Bronchial epithelial cell (primary cell): Measurements from ENCODE around the gene SYCN. TPM values are rescaled to one million over a fixed set of nuclear protein-coding genes. Genes with fewer than 3 reads are reported as not detected.

Source experiments
- DNase-seq: peaks from one replicate; pipeline ENCODE4 v3.0.0-alpha.2; 2010; ENCODE audit warnings: low read depth
- FAIRE-seq: peaks from 2 replicates; lab custom pipeline; 2011; peaks lifted over from hg19 to GRCh38; lab: Jason Lieb, UNC
- H3K27me3 ChIP-seq: 2 replicates; pipeline ENCODE4 v1.5.1; 2011; ENCODE audit warnings: low read length; ENCODE audit not compliant: control insufficient read depth, insufficient read depth
- H3K36me3 ChIP-seq: 2 replicates; pipeline ENCODE4 v1.5.1; 2011; ENCODE audit warnings: low read length; ENCODE audit not compliant: control insufficient read depth, insufficient read depth
- H3K4me3 ChIP-seq: 2 replicates; pipeline ENCODE4 v1.5.1; 2011; ENCODE audit warnings: mild to moderate bottlenecking, low read depth, low read length, control low read depth
- CTCF ChIP-seq: IDR thresholded peaks from 2 replicates; pipeline ENCODE4 v1.5.1; 2011; ENCODE audit warnings: mild to moderate bottlenecking, moderate library complexity, low read length, control low read depth, inconsistent platforms; ENCODE audit not compliant: insufficient read depth, severe bottlenecking
- total RNA-seq: library from RNA; depleted of rRNA; stranded (reverse); fragments of >200 nt; gene quantifications from 2 replicates; pipeline ENCODE4 v1.2.1, GENCODE V29; 2014

The SYCN gene
- total RNA-seq, 1 donor from 2014 or later: not detected

DNA sequence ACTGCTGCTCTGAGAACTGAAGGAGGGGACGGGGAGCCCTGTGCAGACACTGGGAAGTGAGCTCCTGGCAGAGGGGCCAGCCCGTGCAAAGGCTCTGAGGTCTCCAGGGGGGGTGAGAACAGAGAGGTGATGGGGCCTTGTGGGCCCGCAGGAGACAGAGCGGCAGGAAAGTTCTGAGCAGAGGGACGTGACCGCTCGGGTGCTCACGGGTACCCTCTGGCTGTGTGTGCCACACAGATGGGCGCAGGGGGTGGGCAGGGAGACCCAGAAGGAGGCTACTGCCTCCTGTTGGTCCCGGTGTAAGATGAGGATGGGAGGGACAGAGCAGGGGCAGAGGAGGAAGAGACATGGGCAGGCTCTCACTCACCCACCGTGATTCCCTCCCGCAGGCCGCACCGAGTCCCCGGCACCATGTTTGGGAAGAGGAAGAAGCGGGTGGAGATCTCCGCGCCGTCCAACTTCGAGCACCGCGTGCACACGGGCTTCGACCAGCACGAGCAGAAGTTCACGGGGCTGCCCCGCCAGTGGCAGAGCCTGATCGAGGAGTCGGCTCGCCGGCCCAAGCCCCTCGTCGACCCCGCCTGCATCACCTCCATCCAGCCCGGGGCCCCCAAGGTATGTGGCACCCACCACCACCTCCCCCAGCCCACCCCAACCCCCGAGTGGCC lies 34.8 kb downstream of the SYCN start:
- FAIRE-seq: no peak
- no peak for DNase-seq
- H3K36me3 ChIP-seq: peaks cover 9% of the 10 kb centered on the region

GRCh38 chr19:39168258-39169142 lies 35.6 kb downstream of the SYCN start:
- no peak for FAIRE-seq
- peaks cover 6% of the 10 kb centered on the region for H3K36me3 ChIP-seq
- TF ChIP-seq CTCF: no peak
- H3K4me3 ChIP-seq: no peak overlapping the region
- DNase-seq: no peak
- no peaks in the 10 kb centered on the region for H3K27me3 ChIP-seq

More for the DNA sequence above, 34.8 kb downstream of the SYCN start:
- Histone ChIP-seq H3K27me3 (no peaks in the 10 kb centered on the region), H3K4me3 (no peak overlapping the region)
- no peak for TF ChIP-seq CTCF

DNA sequence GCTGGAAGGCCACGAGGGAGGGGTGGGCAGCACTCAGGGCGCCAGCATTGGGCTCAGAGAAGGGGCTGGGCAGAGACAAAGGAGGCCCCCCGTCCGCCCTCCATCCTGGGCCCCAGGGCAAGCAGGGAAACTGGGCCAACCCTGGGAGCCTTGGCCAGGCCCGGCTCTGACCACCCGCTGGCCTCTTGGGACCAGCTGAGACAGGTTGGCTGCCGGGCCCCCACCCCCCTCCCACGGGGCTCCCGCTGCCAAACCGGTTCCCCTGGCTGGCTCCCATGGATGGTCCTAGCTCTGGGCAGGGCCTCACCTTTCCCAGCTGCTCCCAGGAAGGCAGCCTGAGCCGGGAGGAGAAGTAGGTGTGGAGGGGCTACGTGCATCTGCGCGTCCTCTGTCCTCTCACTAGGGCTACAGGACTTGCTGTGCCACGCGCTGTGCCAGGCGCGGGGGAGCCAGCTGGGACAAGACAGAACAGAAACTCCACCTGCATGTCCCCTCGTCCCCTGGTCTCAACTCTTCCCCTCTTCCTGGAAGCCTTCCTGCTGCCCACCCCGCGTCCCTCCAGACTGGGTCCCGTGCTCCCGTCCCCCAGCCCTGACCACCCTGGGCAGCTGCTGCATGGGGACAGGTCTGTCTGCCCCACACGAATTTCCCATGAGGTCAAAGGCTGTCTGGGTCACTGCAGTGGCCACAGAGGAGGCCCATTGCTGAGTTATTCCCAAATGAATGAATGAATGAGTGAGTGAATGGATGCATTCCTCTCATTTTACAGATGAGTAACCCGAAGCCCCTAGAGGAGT lies 36.4 kb downstream of the SYCN start:
- TF ChIP-seq CTCF: no peak
- H3K36me3 ChIP-seq: peaks cover 6% of the 10 kb centered on the region
- no peaks in the 10 kb centered on the region for H3K27me3 ChIP-seq
- peak; percentile 60 for DNase-seq
- peak overlapping the region; percentile 40 for H3K4me3 ChIP-seq
- FAIRE-seq: no peak

DNA sequence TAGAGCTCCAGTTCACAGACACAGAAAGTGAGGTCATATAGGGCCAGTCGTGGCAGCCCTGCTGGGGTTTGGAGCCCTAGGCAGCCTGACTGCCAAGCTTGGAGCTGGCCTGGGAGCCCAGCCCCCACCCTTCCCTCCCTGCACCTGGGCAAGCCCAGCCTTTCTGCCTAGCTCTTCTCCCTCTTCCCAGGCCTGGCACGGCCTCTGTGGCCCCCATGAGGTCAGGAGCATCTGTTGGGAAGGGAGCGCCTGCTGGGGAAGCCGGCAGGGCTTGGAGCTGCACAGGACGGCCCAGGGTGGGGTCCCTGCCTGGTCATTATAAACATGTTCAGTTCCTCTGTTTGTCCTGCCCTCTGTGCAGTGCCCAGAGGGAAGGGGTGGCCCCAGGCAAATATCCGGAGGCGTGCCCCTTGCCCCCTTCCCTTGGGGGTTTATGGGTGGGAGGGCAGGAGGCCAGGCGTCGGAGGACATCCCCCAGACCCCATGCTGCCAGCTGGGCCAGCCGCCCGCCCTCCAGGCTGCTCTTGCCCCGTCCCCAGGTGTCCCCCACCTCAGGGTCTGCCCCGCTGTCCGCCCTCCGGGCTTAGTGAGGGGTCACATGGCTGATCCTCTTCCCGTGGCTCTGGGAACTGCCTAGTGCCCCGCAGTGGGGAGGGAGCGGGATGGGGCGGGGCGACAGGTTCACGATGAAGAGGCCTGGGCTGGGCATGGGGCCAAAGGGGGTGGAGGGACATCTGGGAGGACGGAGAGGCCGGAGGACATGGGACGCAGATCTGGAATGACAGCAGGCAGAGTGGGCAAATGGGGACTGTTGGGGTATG lies 37.3 kb downstream of the SYCN start:
- FAIRE-seq (no peak), DNase-seq (peak; percentile 49)
- TF ChIP-seq CTCF: no peak
- peaks cover 4% of the 10 kb centered on the region for H3K36me3 ChIP-seq
- no peaks in the 10 kb centered on the region for H3K27me3 ChIP-seq
- peak overlapping the region; percentile 40 for H3K4me3 ChIP-seq

DNA sequence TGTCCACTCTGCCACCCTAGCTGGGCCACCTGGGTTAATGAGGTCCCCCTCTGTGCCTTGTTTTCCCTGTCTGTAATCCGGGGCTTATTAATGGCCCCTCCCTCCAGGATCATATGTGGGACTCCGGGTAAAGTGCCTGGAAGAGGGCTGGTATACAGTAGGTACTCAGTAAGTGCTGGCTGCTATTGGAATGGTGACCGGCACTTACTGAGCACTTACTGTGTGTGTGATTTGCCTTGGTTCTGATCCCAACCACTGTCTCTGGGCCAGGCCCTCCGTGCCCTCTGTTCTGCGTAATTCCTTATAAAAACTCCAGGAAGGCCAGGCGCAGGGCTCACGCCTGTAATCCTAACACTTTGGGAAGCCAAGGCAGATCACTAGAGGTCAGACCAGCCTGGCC lies 38.2 kb downstream of the SYCN start:
- no peak for FAIRE-seq

More for the DNA sequence above, 38.2 kb downstream of the SYCN start:
- H3K36me3 ChIP-seq: peaks cover 4% of the 10 kb centered on the region
- TF ChIP-seq CTCF: no peak
- H3K27me3 ChIP-seq: no peaks in the 10 kb centered on the region
- no peak overlapping the region for H3K4me3 ChIP-seq
- DNase-seq: no peak
